Activated T-cell treated with anti-CD3 and anti-CD28 coated beads, Interleukin-2, amount 50 U/mL, for 1 hour (primary cell): ENCODE results near the gene SV2C.

Experiments used
- DNase-seq: peaks from one replicate; pipeline ENCODE4 v3.0.0-alpha.2; 2020

SV2C gene

GRCh38 chr5:76388791-76389512 lies 305.8 kb downstream of the SV2C start:
- DNase-seq = no peak

GRCh38 chr5:76389513-76390154 lies 306.5 kb downstream of the SV2C start:
- no peak for DNase-seq

DNA sequence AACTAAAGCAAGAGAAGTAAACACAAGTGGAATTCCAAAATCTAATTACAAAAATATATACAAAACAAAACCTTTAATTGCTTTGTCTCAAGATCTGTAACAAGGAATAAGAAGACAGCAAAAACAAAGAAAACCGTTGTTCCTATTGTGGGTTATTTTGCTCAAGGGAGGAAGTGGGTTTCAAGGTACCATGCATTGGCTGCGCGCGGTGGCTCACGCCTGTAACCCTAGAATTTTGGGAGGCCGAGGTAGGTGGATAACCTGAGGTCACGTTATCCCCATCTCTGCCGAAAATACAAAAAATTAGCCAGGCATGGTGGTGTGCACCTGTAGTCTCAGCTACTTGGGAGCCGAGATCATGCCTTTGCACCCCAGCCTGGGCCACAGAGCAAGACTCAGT lies 307.8 kb downstream of the SV2C start:
- no peak for DNase-seq

DNA sequence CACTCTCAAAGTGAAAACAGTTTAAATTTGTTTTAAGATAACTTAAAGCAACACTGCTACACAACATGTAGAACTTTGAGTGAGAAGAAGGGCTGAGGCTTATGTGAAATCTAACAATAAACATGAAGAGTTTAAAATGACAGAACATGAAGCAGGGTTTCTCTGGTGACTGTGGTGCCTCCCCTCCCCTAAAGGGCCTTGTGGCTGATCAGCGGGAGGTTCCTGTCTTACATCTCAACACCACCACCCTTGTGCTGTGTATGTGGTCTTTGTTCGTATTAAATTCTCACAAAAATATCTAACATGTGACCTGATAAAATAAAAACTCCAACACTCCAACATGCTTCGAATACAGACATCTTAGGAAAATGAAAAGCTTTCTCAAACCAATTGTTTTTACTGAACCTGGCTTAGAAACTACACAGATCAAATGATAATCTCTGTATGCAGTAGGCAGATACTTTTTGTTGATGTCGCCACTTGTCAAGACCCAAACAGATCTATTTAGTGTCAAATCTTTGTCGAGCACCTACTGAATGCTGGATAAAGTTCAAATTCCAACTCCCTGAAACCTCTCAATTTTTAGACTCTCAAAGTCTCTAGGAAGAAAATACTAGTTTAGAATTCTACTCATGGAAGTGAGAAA lies 310.0 kb downstream of the SV2C start:
- DNase-seq = no peak

DNA sequence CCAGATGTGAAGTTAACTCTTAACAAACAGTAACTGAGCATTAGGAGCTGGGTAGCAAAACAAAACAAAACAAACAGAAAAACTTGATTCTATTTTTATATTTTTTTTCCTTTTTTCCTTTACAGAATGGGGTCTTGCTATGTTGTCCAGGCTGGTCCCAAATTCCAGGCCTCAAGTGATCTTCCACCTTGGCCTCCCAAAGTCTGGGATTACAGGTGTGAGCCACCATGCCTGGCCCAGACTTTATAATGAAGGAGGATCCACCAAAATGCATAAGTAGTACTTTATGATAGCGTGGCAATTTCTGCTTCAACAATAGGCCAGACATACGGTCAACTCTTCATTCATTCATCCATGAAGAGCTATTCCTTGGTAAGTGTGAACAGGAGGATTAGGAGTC lies 314.0 kb downstream of the SV2C start:
- no peak for DNase-seq

- DNase-seq = no peak
These were observed 316.1 kb downstream of the SV2C start for GRCh38 chr5:76399268-76399667.

GRCh38 chr5:76400466-76400865 lies 317.3 kb downstream of the SV2C start:
- DNase-seq = no peak

- peak; percentile 33 for DNase-seq
These were observed 318.6 kb downstream of the SV2C start for GRCh38 chr5:76401801-76402250.

- peak; percentile 75 for DNase-seq
These were observed 319.2 kb downstream of the SV2C start for GRCh38 chr5:76402251-76402885.

- peak; percentile 90 for DNase-seq
These were observed 319.9 kb downstream of the SV2C start, which contains the start of gene IQGAP2 for GRCh38 chr5:76402886-76403765. Gene IQGAP2, plus strand, starts transcription at chr5:76403285. Its CDS starts 261 bp downstream, at chr5:76403546.
